DMS53 treated with DMSO at 0.1 percent for 48 hours (cell line): ENCODE measurements around the gene GLI3.

Experiments
- DNase-seq: peaks from one replicate; lab custom pipeline; 2025; ENCODE audit not compliant: unreplicated experiment; lab: John Stamatoyannopoulos, UW

The GLI3 gene

GRCh38 chr7:42176724-42177101 lies 60.3 kb downstream of the GLI3 start:
- no peak for DNase-seq

GRCh38 chr7:42175834-42176723 lies 60.9 kb downstream of the GLI3 start:
- DNase-seq: no peak

DNA sequence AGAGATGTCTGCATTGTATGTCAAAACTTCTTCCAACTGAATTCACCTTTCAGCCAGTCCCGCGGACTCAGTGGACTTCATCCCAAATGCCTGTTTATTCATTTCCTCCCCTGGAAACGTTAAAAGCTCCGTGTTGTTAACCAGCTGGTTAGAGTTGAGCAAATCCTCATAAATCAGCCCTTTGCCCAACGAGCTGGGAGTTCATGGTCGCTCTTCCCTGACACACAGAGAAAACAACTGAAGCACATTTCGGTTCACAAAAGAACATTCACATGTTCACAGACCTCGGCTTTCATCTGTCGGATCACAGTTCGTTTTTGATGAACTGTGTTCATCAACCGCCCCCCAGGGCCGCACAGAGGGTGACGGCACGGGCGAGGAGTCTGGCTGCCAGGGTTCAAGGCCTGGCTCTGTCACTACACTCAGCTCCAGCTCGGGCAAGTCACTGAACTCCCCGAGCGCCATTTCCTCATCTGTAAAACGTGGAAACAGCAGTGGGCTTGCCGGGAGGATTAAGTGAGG lies 62.6 kb downstream of the GLI3 start:
- DNase-seq: no peak

- no peak for DNase-seq
Observed at GRCh38 chr7:42170724-42171123, 66.3 kb downstream of the GLI3 start.

DNA sequence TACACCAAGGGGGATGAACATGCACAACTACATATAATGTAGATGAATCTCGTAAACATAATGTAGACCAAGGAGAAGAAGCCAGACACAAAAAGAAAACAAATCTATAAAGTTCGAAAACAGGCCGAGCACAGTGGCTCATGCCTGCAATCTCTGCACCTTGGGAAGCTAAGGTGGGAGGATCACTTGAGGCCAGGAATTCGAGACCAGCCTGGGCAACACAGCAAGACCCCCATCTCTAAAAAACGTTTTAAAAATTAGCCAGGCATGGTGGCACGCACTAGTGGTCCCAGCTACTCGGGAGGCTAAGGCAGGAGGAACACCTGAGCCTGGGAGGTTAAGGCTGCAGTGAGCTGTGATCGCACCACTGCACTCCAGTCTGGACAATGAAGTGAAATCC lies 68.5 kb downstream of the GLI3 start:
- DNase-seq: no peak

DNA sequence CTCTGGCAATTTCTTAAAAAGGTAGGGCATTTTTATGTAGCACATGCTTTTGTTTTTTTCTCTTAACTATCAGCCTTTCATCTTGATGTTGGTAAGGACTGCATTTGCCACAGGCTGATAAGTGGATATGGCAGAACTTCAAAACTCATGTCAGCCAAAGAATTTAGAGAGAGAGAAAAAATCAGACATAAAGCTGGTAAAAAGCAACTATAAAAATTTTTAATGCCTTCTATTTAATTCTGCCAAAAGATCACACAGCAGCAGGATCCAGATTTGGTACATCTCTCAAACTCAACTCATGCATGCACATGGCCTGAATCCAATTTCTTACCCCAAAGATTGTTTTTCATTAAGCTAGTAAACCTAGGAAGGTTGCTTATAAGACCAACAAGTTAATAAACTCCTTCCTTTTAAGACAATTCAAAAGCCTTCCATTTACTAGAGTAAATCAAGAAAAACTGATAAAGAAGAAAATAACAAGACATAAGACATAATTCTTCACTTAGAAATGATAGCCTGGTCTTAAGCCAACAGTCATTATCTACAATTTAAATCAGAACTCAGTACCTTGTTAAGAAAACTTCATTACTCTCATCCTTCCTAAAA lies 69.3 kb downstream of the GLI3 start:
- DNase-seq: no peak

DNA sequence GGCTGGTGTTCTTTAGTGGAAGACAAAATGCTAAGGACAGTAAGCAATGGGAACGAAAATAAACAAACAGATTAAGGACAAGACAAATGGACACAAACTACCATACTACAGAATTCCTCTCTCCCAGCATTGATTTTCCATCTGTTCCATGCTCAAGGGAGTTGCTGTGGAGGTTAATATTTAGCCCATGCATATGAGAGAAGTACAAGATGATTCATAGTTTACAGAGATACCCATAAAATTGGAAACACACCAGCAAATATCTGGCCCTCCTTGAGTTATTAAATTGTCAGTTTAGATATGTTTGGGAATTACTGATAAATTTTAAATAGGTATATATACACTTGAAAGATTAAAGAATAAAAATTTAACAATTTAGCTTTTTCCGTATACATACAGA lies 69.8 kb downstream of the GLI3 start:
- peak; percentile 57 for DNase-seq

- DNase-seq: no peak
Observed at GRCh38 chr7:42164881-42165428, 72.1 kb downstream of the GLI3 start.

GRCh38 chr7:42162560-42163325 lies 74.3 kb downstream of the GLI3 start:
- DNase-seq: no peak

GRCh38 chr7:42161719-42162118 lies 75.3 kb downstream of the GLI3 start:
- no peak for DNase-seq

DNA sequence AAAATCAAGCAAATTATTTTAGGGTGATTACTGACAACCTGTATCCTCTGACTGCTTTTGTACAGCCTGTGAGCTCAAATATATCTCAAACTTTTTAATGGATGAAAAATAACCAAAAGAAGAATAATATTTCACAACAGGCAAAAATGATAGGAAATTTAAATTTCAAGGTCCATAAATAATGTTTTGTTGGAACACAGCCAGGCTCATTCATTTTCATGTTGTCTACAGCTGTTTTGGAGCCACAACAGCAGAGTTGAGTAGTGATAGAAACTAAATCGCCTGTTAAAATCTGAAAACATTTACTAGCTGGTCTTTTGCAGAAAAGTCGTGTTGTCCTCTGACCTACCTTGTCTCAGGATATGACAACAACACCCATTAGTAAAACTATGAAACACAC lies 75.9 kb downstream of the GLI3 start:
- no peak for DNase-seq

DNA sequence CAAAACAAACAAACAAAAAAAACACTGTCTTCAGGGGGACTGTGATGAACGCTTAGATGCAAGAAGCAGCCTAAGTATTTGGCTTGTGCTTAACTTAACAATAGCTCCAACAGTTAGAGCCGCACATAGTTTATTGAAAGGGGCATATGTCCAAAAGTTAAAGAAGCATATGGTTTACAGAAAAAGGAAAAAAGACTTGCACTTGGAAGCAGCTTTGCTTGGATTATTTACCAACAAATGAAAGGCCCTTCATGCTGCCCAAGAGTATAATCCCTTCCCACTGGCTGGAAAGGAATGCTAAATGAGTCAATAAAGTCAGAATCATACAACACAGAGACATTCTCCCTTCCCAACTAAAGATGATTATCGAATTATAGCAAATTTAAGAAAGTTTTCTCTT lies 77.9 kb downstream of the GLI3 start:
- no peak for DNase-seq

- no peak for DNase-seq
Observed at GRCh38 chr7:42156967-42157721, 79.9 kb downstream of the GLI3 start.

- no peak for DNase-seq
Observed at GRCh38 chr7:42156291-42156865, 80.6 kb downstream of the GLI3 start.

DNA sequence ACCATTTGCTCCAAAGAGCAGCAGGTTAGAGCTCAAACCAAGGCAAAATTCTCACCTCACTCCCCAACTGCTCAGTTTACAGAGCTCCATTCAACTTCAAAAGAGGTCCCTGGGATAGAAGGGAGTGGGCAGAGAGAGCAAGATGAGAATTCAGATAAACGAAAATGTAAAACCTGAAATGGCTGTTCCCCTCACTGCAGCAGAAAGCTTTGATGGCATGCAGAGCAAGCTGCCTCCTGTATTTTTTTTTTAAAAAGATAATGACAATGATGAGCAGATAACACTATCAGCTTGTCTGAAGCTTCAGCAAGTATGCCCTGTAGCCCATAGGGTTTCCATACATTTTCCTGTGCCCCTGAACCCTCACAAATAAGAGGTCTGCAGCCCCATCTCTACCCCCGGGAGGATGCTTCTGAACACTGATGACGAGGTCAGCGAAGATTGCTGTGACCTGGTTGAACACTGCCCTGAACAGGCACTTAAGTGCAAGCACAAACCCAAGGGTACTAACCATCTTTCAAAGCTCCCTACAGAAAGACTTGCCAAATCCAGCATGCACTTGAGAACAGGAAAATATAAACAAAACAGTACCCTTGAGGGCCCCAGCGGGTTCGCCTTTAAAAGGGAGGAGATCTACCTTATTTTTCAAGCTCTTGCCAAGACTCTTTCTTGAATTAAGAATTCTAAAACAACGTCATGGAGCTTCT lies 81.3 kb downstream of the GLI3 start:
- no peak for DNase-seq

GRCh38 chr7:42154173-42154572 lies 82.8 kb downstream of the GLI3 start:
- DNase-seq: no peak

DNA sequence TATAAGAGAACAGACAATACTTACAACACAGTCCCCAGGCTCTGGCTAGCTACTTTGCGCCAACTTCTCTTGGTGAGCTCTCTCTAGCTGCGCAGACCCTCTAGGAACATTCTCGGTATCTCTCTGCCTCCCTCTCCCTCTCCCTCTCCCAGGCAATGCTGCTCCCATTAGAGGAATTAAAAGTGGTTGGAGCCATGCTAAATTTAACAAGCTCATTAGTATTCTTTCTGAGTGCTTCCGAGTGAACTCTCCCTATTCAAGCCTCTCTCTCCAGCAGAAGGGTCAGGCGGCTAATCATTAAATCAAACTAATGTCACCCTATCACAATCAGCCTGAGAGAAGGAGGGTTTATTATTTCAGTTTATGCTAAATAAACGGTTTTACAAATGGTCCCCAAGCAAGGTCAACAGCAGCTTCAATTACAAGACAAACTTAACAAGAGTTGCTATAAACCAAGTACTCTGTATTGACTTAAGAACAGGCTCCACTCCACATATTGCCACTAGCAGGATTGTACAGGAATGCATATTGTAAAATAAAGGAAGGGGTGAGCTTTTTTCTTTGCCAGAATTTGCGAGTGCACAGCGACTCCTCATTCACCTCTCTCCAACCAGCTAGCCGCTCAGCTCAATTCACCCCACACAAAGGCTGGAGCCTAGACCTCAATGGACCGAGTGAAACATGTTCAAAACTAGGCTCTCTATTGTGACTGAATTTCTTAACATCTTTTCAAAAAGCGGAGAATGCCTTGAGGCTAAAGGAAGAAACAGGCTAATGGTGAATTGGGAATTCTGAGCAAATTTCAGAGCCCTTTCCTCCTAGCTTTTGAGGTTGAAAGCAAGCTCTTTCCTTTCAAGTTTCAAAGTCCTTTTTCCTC lies 84.4 kb downstream of the GLI3 start:
- peak; percentile 15 for DNase-seq

DNA sequence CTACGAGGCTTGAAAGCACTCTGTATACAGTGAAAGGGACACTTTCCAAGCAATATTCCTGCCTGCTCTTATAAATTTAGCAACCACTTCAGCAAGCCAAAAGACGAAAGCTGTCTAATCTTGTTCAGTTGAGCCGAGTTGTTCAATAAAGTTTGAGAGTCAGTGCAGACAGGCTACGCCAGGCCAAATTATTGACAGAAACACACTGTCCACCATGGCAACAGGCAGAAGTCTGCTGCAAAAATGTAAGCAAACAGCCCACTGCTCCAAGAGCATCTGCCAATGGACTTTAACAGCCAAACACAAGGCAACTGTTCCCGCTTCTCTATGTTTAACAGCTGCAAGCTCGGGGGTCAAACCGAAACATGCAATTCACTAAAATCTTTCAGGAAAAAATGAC lies 85.7 kb downstream of the GLI3 start:
- no peak for DNase-seq

GRCh38 chr7:42145539-42145938 lies 91.5 kb downstream of the GLI3 start:
- no peak for DNase-seq
